Stimulated activated CD8-positive, alpha-beta memory T cell treated with anti-CD3 and anti-CD28 coated beads, Interleukin-4, amount 100 ng/mL, for 24 hours (primary cell): ENCODE data around the gene CEACAM3.
"Not testable (repeated sequence)": the region's sequence is repeated elsewhere in the genome, so short reads cannot be mapped to it uniquely, and the experiment has no call there.

Experiments used
- DNase-seq: peaks from one replicate; pipeline ENCODE4 v3.0.0-alpha.2; 2020; ENCODE audit warnings: low read depth

CEACAM3 gene

DNA sequence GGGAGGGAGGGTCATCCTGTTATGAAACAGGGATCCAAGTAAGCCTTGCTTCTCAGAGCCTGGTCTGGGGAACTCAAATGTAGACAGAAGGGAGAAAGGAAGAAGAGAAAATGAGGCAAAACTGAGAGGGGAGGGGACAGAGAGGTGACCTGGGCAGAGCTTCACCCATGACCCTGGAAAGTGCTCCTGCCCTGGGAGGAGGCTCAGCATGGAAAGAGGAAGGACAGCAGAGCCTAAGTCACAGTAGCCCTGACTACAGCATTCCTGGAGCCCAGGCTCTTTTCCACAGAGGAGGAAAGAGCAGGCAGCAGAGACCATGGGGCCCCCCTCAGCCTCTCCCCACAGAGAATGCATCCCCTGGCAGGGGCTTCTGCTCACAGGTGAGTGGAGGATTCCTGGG, at the start of gene CEACAM3:
Gene CEACAM3, plus strand, starts transcription at position 226 of the 400 bp plus-strand sequence. Its CDS starts 91 bp downstream, at position 317.
- no peak for DNase-seq

GRCh38 chr19:41746593-41747227, 49.7 kb upstream of the CEACAM3 start:
- DNase-seq: peak; percentile 18

GRCh38 chr19:41748012-41748411, 48.4 kb upstream of the CEACAM3 start:
- no peak for DNase-seq

DNA sequence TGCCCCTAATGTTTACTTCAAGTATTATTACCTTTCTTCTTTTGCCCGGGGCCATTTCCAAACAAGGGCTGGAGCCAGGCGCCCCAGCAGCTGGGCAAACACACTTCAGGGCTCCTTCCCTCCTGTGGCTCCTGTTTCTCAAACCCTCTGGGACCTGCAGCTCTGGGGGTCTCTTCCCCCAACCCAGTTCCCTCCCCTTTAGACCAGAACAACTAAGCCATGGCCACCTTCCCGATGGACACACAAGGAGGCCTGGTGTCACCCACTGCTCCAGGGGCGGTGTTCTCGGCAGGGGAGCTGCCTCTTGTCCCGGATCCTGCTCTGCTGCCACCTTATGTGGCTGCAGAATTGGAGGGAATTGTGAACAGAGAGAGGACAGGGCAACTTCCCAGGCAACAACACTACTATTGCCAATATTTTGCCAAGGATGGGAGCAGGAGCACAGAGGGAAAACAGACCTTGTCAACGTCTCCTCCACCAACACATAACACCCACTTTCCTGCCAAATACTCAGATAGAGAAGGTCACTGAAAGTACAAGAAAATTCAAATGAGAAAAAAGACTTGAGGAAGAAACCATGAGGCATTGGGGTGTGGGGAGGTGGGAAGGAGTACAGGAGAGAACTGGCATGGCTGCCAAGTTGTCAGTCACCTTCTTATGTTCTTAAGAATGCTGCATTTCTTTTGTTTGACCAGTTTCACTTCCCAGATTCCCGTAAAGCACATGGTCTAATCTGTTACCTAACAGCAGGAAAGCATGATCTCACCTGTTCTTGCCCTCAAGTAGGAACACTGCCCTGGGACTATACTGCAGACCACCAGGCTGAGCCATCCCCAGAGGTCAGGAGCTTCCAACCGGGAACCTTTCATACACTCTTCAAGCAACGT, 45.9 kb upstream of the CEACAM3 start:
- DNase-seq: not testable (repeated sequence)

GRCh38 chr19:41753159-41753558, 43.2 kb upstream of the CEACAM3 start:
- peak; percentile 69 for DNase-seq

DNA sequence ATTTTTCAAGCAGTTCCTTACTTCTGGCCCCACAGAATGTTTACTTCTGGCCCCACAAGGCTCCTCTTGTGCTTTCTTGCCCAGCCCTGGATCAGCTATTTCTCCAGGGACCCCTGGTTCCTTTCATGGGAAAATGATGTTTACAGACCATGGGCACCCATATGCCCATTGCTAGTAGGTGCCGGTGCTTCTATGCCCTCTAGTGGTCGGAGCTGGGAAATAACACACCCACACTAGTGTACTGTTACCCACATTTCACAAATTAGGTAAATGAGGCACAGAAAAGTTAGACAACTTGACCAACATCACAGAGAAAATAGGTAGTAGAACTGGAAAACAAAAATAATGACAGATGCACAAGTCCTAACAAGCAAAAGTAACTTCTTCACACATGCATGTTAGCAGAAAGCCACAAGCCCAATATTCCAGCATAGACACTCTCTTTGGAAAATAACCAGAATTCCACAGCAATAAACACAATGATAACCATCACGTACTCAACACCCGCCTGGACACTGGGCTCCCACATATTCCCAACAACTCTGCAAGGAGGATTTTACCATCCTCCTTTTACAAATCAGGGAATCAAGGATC, 42.4 kb upstream of the CEACAM3 start:
- peak; percentile 57 for DNase-seq

- DNase-seq: no peak
These were observed 41.0 kb upstream of the CEACAM3 start, which contains the start of gene CEACAM6 for GRCh38 chr19:41755328-41755913. Gene CEACAM6, plus strand, starts transcription at chr19:41755530. Its CDS starts 109 bp downstream, at chr19:41755639.

DNA sequence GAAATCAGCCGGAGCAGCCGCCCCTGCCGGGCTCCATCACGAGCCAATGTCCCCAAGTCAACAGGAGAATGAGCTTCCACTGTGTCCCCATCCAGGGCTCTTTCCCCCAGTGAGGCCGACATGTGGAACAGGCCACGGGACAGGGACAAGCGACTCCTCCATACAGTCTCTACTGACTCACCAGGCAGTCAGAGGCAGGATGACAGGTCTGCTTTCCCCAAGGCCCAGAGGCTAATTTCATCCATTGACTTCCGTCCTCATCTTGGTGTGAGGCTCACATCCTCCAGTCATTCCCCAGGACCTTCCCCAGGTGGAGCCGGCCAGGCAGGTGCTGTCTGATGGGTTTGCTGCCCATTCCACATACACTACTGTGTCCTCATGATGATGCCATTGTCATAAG, 37.5 kb upstream of the CEACAM3 start:
- DNase-seq: no peak

DNA sequence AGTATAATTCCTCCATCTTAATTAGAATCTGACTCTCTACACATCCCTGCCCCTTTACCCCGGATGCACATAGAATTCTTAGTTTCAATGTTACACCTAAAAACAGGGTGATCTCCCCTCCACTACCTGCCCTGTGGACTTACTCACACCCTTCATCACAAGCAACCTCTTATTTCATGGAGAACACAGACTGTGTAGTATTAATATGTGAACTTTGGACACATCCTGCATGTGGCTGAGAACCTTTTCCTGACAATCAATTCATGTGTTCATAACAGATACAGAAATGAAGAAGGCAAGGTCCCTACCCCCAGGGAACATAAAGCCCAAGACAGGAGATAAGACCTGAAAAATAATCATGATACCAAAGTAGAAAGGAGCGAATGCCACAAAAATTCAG, 29.3 kb upstream of the CEACAM3 start:
- no peak for DNase-seq

GRCh38 chr19:41768105-41768504, 28.3 kb upstream of the CEACAM3 start:
- not testable (repeated sequence) for DNase-seq

GRCh38 chr19:41769608-41770007, 26.8 kb upstream of the CEACAM3 start:
- DNase-seq: no peak

GRCh38 chr19:41771410-41771809, 25.0 kb upstream of the CEACAM3 start:
- DNase-seq: no peak

DNA sequence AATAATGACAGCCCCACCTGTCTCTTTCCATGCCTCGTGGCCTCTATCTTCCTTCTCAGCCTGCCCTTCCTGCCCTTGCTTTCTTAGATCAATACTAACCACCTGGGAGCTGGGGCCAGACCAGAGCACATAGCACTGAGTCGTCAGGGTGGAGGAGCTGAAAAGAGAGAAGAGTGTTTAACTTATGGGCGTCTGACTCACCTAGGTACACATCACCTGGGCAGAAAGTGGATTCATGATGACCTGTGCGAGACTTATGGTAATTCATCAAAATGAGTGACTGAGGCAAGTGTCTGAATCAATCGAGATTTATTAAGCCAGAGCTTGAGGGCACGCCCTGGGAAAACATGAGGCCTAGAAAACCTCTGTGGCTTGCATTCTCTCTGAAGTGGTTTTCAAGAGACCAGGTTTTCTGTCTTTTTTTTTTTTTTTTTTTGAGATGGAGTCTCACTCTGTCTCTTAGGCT, 21.8 kb upstream of the CEACAM3 start:
- DNase-seq: peak; percentile 16

DNA sequence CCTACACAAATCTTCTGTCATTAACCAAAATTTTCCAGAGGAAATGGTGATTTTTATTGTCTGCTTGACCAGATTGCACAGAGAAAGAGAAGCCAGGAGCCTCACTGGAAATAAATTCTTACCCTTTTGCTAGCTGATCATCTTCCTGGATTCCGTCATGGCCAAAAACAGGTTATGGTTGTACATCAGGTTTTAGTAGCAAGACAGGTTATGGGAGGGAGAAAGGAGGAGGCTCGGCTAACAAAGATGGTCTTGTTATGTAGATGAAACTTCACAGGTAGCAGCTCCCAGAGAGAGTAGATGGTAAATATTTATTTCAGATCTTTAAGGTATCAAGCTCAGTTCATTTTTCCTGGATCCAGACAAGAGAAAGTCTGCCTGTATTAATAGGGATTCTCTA, 19.7 kb upstream of the CEACAM3 start:
- DNase-seq: no peak

- no peak for DNase-seq
These were observed 12.8 kb upstream of the CEACAM3 start for GRCh38 chr19:41783612-41784011.

DNA sequence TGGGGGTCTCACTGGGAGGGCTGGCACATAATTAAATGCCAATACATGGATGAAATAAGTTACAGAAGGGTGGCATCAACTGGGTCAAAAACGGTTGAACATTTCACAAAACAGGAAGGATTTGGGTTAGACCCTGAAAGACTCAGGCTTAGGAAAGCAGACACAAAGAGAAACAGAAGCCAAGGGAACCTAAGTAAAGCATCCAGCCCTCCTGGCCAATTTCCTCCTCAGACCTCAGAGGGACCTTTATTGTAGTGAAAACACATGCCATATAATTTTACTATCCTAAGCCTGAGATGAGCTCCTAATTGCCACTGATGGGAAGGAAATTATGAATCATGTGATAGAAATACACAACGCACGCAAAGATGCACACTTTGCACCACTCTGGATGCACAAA, 12.1 kb upstream of the CEACAM3 start:
- DNase-seq: no peak

DNA sequence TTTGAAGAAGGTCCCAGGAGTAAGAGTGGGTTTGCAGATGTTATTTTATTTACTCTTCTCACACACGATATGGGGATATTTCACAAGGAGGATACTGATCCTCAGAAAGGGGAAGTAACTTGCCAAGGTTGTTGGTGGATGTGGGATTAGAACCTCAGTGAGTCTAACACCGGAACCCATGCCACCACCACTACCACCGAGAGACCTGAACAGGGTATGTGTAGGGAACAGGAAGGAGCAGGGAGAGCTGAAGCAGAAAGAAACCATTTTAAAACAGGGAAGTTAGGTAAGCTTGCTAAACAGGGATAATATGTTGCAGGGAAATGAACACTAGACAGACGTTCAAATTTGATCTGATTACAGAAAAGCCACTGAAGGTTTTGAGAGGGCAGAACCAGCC, 11.6 kb upstream of the CEACAM3 start:
- DNase-seq: no peak

DNA sequence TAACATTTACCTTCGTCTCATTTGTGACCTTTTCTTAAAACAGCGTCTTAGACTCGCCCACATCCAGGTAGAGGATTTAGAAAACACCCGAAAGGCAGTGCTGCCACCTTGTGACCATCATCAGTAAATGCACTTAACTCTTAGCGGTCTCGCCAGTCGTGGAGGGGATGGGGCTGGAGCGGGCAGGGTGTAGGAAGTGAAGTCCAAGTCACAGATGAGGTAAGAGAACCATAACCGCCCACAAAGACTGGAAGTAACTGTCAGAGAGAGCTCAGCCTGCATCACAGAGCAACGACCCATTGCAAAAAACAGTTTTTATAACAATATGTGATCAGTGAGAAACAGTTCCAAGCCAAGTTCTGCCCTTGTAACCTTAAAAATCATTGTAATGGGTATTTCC, 10.7 kb upstream of the CEACAM3 start:
- peak; percentile 38 for DNase-seq

DNA sequence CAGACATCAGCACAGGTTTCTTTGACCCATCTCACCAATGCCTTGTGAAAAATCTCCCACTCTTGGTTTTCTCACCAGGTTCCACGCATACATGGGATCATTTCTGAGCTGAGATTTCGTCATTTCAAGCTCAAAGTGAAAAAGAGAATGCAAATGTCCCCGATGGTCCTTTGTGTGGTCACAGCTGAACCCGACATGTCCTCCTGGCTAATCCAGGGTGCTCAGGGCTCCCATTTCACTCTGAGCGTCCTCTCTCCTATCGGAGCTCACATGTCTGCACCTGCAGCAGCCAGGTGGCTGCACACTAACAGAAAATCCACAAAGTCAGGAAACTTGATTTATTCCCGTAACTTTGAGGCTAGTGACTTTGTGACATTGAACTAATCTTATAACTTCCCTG, 9.3 kb upstream of the CEACAM3 start:
- DNase-seq: no peak

DNA sequence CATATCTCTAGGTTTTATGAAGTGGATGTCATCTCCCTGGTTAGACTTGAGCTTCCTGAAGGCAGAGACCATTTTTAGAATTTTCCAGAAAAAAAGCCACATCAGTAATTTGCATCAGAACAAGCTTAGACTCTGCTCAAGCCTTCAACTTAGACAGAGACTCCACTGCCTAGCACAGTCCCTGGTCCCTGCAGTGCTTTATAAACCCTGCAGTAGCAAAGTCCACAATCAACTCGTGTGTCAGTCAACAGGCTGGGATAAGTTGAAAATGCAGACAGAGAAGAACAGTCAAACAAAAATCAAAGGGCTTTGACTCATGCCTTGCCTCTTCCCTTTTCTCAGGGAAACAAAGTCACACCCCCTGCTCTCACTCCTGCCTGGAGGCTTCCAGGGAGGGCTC, 7.9 kb upstream of the CEACAM3 start:
- DNase-seq: not testable (repeated sequence)

DNA sequence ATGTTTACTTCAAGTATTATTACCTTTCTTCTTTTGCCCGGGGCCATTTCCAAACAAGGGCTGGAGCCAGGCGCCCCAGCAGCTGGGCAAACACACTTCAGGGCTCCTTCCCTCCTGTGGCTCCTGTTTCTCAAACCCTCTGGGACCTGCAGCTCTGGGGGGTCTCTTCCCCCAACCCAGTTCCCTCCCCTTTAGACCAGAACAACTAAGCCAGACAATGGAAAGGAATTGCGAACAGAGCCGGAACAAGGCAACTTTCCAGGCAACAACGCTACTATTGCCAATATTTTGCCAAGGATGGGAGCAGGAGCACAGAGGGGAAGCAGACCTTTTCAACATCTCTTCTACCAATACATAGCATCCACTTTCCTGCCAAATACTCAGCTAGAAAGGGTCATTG, 7.3 kb upstream of the CEACAM3 start:
- not testable (repeated sequence) for DNase-seq
